HepG2 (cell line): ENCODE data around the gene TTC39B. TPM values are rescaled to one million over a fixed set of nuclear protein-coding genes. Genes with fewer than 3 reads are reported as not detected.

Experiments used
- ATAC-seq: fragments of 200-7000 bp; cut with Tn5 transposase; 3 replicates; pipeline ENCODE4 v1.9.1; 2020; ENCODE audit warnings: mild to moderate bottlenecking, moderate library complexity
- BruUV-seq: library from RNA; stranded (reverse); fragments of 400-500 nt; replicated peaks from 2 replicates; lab custom pipeline; 2021; lab: Mats Ljungman, UMichigan
- CTCF ChIA-PET: fragments of 300-600 bp; formaldehyde crosslinking; extraction: SDS; loops from one replicate; lab custom pipeline; 2021; ENCODE audit warnings: low total read pairs, inconsistent platforms, low intra/inter-chr PET ratio; lab: Yijun Ruan, JAX
- POLR2A ChIA-PET: fragments of 350-600 bp; sonication (Branson Sonifier 250); formaldehyde crosslinking; loops from one replicate; lab custom pipeline; 2020; ENCODE audit warnings: antibody characterized with exemption, inconsistent platforms; lab: Yijun Ruan, JAX
- DNase-seq: peaks from one replicate; pipeline ENCODE4 v3.0.0-alpha.2; 2015; ENCODE audit warnings: low spot score
- FAIRE-seq: peaks from 3 replicates; lab custom pipeline; 2011; peaks lifted over from hg19 to GRCh38; lab: Jason Lieb, UNC
- H2AFZ ChIP-seq: one replicate; pipeline ENCODE4 v1.6.1; 2011; ENCODE audit warnings: low read length, inconsistent platforms
- H3K27ac ChIP-seq: fragments of 300-600 bp; 3 replicates; pipeline ENCODE4 v1.8.0; 2011; ENCODE audit warnings: mixed run types, mild to moderate bottlenecking, mixed read lengths, low read length, inconsistent platforms; ENCODE audit not compliant: insufficient read depth; ENCODE audit errors: extremely low read length
- H3K27me3 ChIP-seq, 2 experiments: fragments of 200-600 bp in 1 of 2; 2 replicates in 1 of 2; 3 replicates in 1 of 2; pipeline versions ENCODE4 v1.6.0 to v1.8.0; 2011; ENCODE audit warnings: low read length in 2 of 2, mild to moderate bottlenecking in 2 of 2, moderate library complexity in 2 of 2, inconsistent platforms in 1 of 2; ENCODE audit not compliant: insufficient read depth in 2 of 2, control insufficient read depth in 1 of 2
- H3K36me3 ChIP-seq, 2 experiments: fragments of 200-600 bp in 1 of 2; replicated peaks in 1 of 2; 2 replicates in 1 of 2; 3 replicates in 1 of 2; pipeline versions ENCODE4 v1.5.1 to v1.8.0; 2011; ENCODE audit warnings: low read length in 2 of 2, inconsistent platforms in 1 of 2; ENCODE audit not compliant: insufficient read depth in 2 of 2, control insufficient read depth in 1 of 2
- H3K4me1 ChIP-seq: 2 replicates; pipeline ENCODE4 v1.5.1; 2012; ENCODE audit warnings: low read length, inconsistent platforms; ENCODE audit not compliant: insufficient read depth
- H3K4me2 ChIP-seq: 2 replicates; pipeline ENCODE4 v1.6.0; 2011; ENCODE audit warnings: low read depth, low read length, inconsistent platforms
- H3K4me3 ChIP-seq, 3 experiments: fragments of 200-600 bp in 1 of 3; sonication (generic), shearing (Covaris generic) in 1 of 3; replicated peaks in 1 of 3; 2 replicates each; pipeline ENCODE4 v1.5.1; 2011 to 2016; ENCODE audit warnings: low read length in 3 of 3, inconsistent platforms in 2 of 3, low read depth in 2 of 3, mild to moderate bottlenecking in 2 of 3, control low read depth in 1 of 3, mixed read lengths in 1 of 3; ENCODE audit not compliant: insufficient read depth in 1 of 3
- H3K79me2 ChIP-seq: one replicate; pipeline ENCODE4 v1.6.1; 2011; ENCODE audit warnings: low read length, inconsistent platforms; ENCODE audit not compliant: insufficient read depth
- H3K9ac ChIP-seq: 2 replicates; pipeline ENCODE4 v1.6.0; 2011; ENCODE audit warnings: mild to moderate bottlenecking, low read depth, low read length, inconsistent platforms; ENCODE audit not compliant: insufficient read depth
- H3K9me3 ChIP-seq: 2 replicates; pipeline ENCODE4 v1.5.1; 2012; ENCODE audit warnings: mild to moderate bottlenecking, low read length
- H4K20me1 ChIP-seq: 2 replicates; pipeline ENCODE4 v1.6.0; 2011; ENCODE audit warnings: inconsistent platforms, mild to moderate bottlenecking, low read length, moderate library complexity; ENCODE audit not compliant: insufficient read depth
- ARNT2 ChIP-seq: sonication (generic); formaldehyde crosslinking; IDR thresholded peaks from 2 replicates; pipeline ENCODE4 v1.8.0; 2022; ENCODE audit warnings: mild to moderate bottlenecking, low read depth, missing genetic modification reagents, moderate library complexity
- CEBPB ChIP-seq: IDR thresholded peaks from 2 replicates; pipeline ENCODE4 v1.6.1; 2011; ENCODE audit warnings: low read depth, low read length, improper control_type of control experiment, borderline replicate concordance
- GABPA ChIP-seq, 2 experiments: IDR thresholded peaks; 2 replicates each; pipeline ENCODE4 v1.6.1; 2011 to 2016; ENCODE audit warnings: low read depth in 2 of 2, low read length in 1 of 2, missing biosample characterization in 1 of 2, missing genetic modification characterization in 1 of 2
- HNF4A ChIP-seq: sonication (generic); formaldehyde crosslinking; IDR thresholded peaks from 2 replicates; pipeline ENCODE4 v1.4.0; 2020; ENCODE audit warnings: missing genetic modification reagents
- PAWR ChIP-seq: sonication (generic); formaldehyde crosslinking; IDR thresholded peaks from 2 replicates; pipeline ENCODE4 v1.4.0; 2020; ENCODE audit warnings: missing genetic modification reagents, mild to moderate bottlenecking, borderline replicate concordance
- RXRA ChIP-seq: sonication (generic); formaldehyde crosslinking; IDR thresholded peaks from 2 replicates; pipeline ENCODE4 v1.5.1; 2020; ENCODE audit warnings: missing genetic modification reagents
- SMAD3 ChIP-seq: sonication (generic); formaldehyde crosslinking; IDR thresholded peaks from 2 replicates; pipeline ENCODE4 v1.4.0; 2020; ENCODE audit warnings: missing genetic modification reagents
- SOX5 ChIP-seq: IDR thresholded peaks from 2 replicates; pipeline ENCODE4 v1.6.1; 2016; ENCODE audit warnings: borderline replicate concordance
- SP5 ChIP-seq: IDR thresholded peaks from 2 replicates; pipeline ENCODE4 v1.6.1; 2016; ENCODE audit warnings: low read depth, borderline replicate concordance
- ZBTB38 ChIP-seq: sonication (generic); formaldehyde crosslinking; IDR thresholded peaks from 2 replicates; pipeline ENCODE4 v1.5.1; 2020; ENCODE audit warnings: mild to moderate bottlenecking, missing genetic modification reagents
- ZNF430 ChIP-seq: sonication (generic); formaldehyde crosslinking; IDR thresholded peaks from 2 replicates; pipeline ENCODE4 v1.9.0; 2021; ENCODE audit warnings: mild to moderate bottlenecking, missing genetic modification reagents
- ZNF557 ChIP-seq: sonication (generic); formaldehyde crosslinking; IDR thresholded peaks from 2 replicates; pipeline ENCODE4 v1.4.0; 2020; ENCODE audit warnings: missing genetic modification reagents
- ZNF614 ChIP-seq: IDR thresholded peaks from 2 replicates; pipeline ENCODE4 v1.6.1; 2018; ENCODE audit warnings: missing biosample characterization, missing genetic modification reagents, inconsistent platforms, borderline replicate concordance
- ZNF761 ChIP-seq: sonication (generic); formaldehyde crosslinking; conservative IDR thresholded peaks from 2 replicates; pipeline ENCODE4 v1.4.0; 2020; ENCODE audit warnings: mild to moderate bottlenecking, missing genetic modification reagents
- ZSCAN21 ChIP-seq: sonication (generic); formaldehyde crosslinking; IDR thresholded peaks from 2 replicates; pipeline ENCODE4 v1.8.0; 2022; ENCODE audit warnings: mild to moderate bottlenecking, missing genetic modification reagents, moderate library complexity, borderline replicate concordance
- ZSCAN25 ChIP-seq: sonication (generic); formaldehyde crosslinking; IDR thresholded peaks from 2 replicates; pipeline ENCODE4 v1.8.0; 2022; ENCODE audit warnings: mild to moderate bottlenecking, missing genetic modification reagents
- ZSCAN9 ChIP-seq: IDR thresholded peaks from 2 replicates; pipeline ENCODE4 v1.6.1; 2016; ENCODE audit warnings: borderline replicate concordance
- WGBS: methylation state at CpG from one replicate; pipeline ENCODE4 v1.1.6; 2017; ENCODE audit warnings: low lambda C conversion rate; 5-methylcytosine and 5-hydroxymethylcytosine counted together
- in situ Hi-C: cut with HindIII; loops from 2 replicates; pipeline ENCODE4 v1.10.0; 2017; ENCODE audit warnings: low pct_unique_long_range_greater_than_20kb; ENCODE audit not compliant: extremely low pct_ligation_motif_present
- intact Hi-C: fragments of 100-400 bp; cut with micrococcal nuclease; formaldehyde crosslinking; loops from one replicate; pipeline ENCODE4 v1.10.0; 2022; ENCODE audit not compliant: unreplicated experiment
- polyA plus RNA-seq, 8 experiments: library from polyadenylated mRNA; depleted of rRNA in 3 of 8; stranded (reverse) in 7 of 8; unstranded in 1 of 8; fragments of >200 nt; fragmentation: Illumina TruSeq in 4 of 8; extraction: Trizol in 4 of 8; gene quantifications; 2 replicates each; pipeline versions ENCODE4 v1.2.1 to v1.2.3, GENCODE V29; 2011 to 2016; ENCODE audit warnings: low read depth in 4 of 8, missing spikeins in 1 of 8, mixed read lengths in 1 of 8; ENCODE audit not compliant: insufficient read depth in 1 of 8
- total RNA-seq, 5 experiments: library from RNA; depleted of rRNA; stranded (reverse); fragments of >200 nt; fragmentation: Illumina TruSeq; extraction: Trizol; gene quantifications; 2 replicates each; pipeline ENCODE4 v1.2.3, GENCODE V29; 2016; ENCODE audit warnings: low read depth in 1 of 5
- TF ChIP-seq, protein P1 (sequence below): sonication (generic); formaldehyde crosslinking; IDR thresholded peaks from 2 replicates; pipeline ENCODE4 v1.4.0; 2020; ENCODE audit warnings: missing genetic modification reagents
- TF ChIP-seq, protein P2 (sequence below): sonication (generic); formaldehyde crosslinking; IDR thresholded peaks from 2 replicates; pipeline ENCODE4 v1.5.0; 2020; ENCODE audit warnings: missing genetic modification reagents

Gene TTC39B
- total and polyA plus RNA-seq, 2 of the 13 experiments (the other 11 are each of a cell fraction or from before 2014, with no cell fraction given): 14.3 to 19.4 TPM

- TF ChIP-seq GABPA (IDR thresholded peaks at IDR 0.05; ENCODE audit: low read depth, low read length) (no peak), GABPA (CRISPR knock-in tag; IDR thresholded peaks at IDR 0.05; ENCODE audit: low read depth) (no peak), CEBPB (peak; percentile 16; the same call in 1 of the 2 replicates)
- FAIRE-seq: no peak
- POLR2A ChIA-PET: no interaction called here
- Histone ChIP-seq H4K20me1 (no peaks in the 10 kb centered on the region), H3K9ac (no peak overlapping the region), H3K9me3 (no peaks in the 10 kb centered on the region), H3K79me2 (no peaks in the 10 kb centered on the region), H3K4me3 (no peak overlapping the region), H3K4me2 (no peak overlapping the region), H3K36me3 (peaks cover 3 to 23% of the 10 kb centered on the region in 2 experiments; a peak in 4 of 5 replicates), H3K27me3 (no peaks in the 10 kb centered on the region), H3K27ac (no peak overlapping the region), H2AFZ (no peak overlapping the region), H3K4me1 (no peaks in the 10 kb centered on the region)
- ATAC-seq: no peak
- no TSS peak for BruUV-seq
- intact Hi-C loops (no loop called here), in situ Hi-C loops (loop anchor here (25.0 kb wide), 1 partner anchor 391 kb away; no protein-coding TSS in a partner anchor)
- WGBS: 68% methylated on average over 4 of the region's 4 CpGs
- CTCF ChIA-PET: no interaction called here
- DNase-seq: no peak
Measured at GRCh38 chr9:15221746-15222145, 85.3 kb downstream of the TTC39B start.

- WGBS: 91% methylated on average over 6 of the region's 7 CpGs
- Histone ChIP-seq H2AFZ (no peak overlapping the region), H3K36me3 (peaks cover 3 to 24% of the 10 kb centered on the region in 2 experiments; a peak in 4 of 5 replicates), H3K4me2 (no peak overlapping the region), H3K27me3 (no peaks in the 10 kb centered on the region), H3K9ac (no peak overlapping the region), H4K20me1 (no peaks in the 10 kb centered on the region), H3K4me3 (no peak overlapping the region), H3K9me3 (no peaks in the 10 kb centered on the region), H3K79me2 (no peaks in the 10 kb centered on the region), H3K4me1 (no peaks in the 10 kb centered on the region), H3K27ac (no peak overlapping the region)
- BruUV-seq: no TSS peak
- FAIRE-seq: no peak
- CTCF ChIA-PET: no interaction called here
- in situ Hi-C loops (loop anchor here (25.0 kb wide), 1 partner anchor 392 kb away; no protein-coding TSS in a partner anchor), intact Hi-C loops (no loop called here)
- POLR2A ChIA-PET: no interaction called here
- no peak for ATAC-seq
- no peak for DNase-seq
- TF ChIP-seq ZSCAN21 (CRISPR knock-in tag) (no peak), ZNF430 (CRISPR knock-in tag) (no peak), SMAD3 (CRISPR knock-in tag) (no peak), ZNF614 (no peak), ZNF557 (CRISPR knock-in tag) (no peak), ZSCAN9 (no peak), HNF4A (CRISPR knock-in tag) (no peak), ZBTB38 (no peak), PAWR (CRISPR knock-in tag) (no peak), ZNF761 (no peak), SP5 (no peak), RXRA (CRISPR knock-in tag) (no peak), SOX5 (CRISPR knock-in tag) (no peak), ZSCAN25 (no peak), ARNT2 (CRISPR knock-in tag) (no peak)
- TF ChIP-seq, protein P1, sequence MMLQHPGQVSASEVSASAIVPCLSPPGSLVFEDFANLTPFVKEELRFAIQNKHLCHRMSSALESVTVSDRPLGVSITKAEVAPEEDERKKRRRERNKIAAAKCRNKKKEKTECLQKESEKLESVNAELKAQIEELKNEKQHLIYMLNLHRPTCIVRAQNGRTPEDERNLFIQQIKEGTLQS (CRISPR knock-in tag): no peak
- TF ChIP-seq, protein P2, sequence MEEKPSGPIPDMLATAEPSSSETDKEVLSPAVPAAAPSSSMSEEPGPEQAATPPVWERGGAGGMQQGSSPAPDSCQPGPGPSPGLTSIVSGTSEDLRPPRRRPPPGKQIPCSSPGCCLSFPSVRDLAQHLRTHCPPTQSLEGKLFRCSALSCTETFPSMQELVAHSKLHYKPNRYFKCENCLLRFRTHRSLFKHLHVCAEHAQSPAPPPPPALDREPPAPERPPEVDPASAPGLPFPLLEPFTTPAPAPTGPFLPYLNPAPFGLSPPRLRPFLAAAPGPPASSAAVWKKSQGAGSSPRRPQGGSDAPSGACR (CRISPR knock-in tag): no peak
Measured at GRCh38 chr9:15220658-15221318, 86.2 kb downstream of the TTC39B start.
